OCI-LY7 (cell line): ENCODE results near the gene DENND1A. TPM values are rescaled to one million over a fixed set of nuclear protein-coding genes. Genes with fewer than 3 reads are reported as not detected.

Experiments used
- BruUV-seq: library from RNA; stranded (reverse); fragments of 400-500 nt; replicated peaks from 2 replicates; lab custom pipeline; 2021; lab: Mats Ljungman, UMichigan
- CTCF ChIA-PET: fragments of 300-600 bp; sonication (Branson Sonifier 250); formaldehyde crosslinking; loops from one replicate; lab custom pipeline; 2022; ENCODE audit warnings: antibody characterized with exemption; ENCODE audit not compliant: unreplicated experiment; lab: Charles Lee
- POLR2A ChIA-PET: fragments of 300-600 bp; sonication (Branson Sonifier 250); formaldehyde crosslinking; loops from one replicate; lab custom pipeline; 2022; ENCODE audit warnings: antibody characterized with exemption; lab: Charles Lee
- DNase-seq: peaks from one replicate; pipeline ENCODE4 v3.0.0-alpha.2; 2015; ENCODE audit warnings: low spot score
- H2AFZ ChIP-seq: fragments of 200-600 bp; sonication (generic), shearing (Covaris generic); 2 replicates; pipeline ENCODE4 v1.6.1; 2014; ENCODE audit warnings: mild to moderate bottlenecking, antibody characterized with exemption, low read length, moderate library complexity
- H3K27ac ChIP-seq: fragments of 200-600 bp; sonication (generic); 2 replicates; pipeline ENCODE4 v1.5.1; 2014; ENCODE audit warnings: mixed run types, low read depth, mild to moderate bottlenecking, moderate library complexity, low read length, inconsistent platforms; ENCODE audit not compliant: poor library complexity, severe bottlenecking
- H3K36me3 ChIP-seq: fragments of 200-600 bp; sonication (generic); 2 replicates; pipeline ENCODE4 v1.6.1; 2014; ENCODE audit warnings: mild to moderate bottlenecking, antibody characterized with exemption, low read length, moderate library complexity, mixed read lengths; ENCODE audit not compliant: insufficient read depth
- H3K4me1 ChIP-seq: fragments of 200-600 bp; sonication (generic); 2 replicates; pipeline ENCODE4 v1.5.1; 2014; ENCODE audit warnings: mild to moderate bottlenecking, low read length; ENCODE audit not compliant: insufficient read depth, poor library complexity, severe bottlenecking
- H3K4me2 ChIP-seq: fragments of 200-600 bp; sonication (generic); 2 replicates; pipeline ENCODE4 v1.6.1; 2014; ENCODE audit warnings: mild to moderate bottlenecking, low read length
- H3K4me3 ChIP-seq: fragments of 200-600 bp; sonication (generic); 2 replicates; pipeline ENCODE4 v1.5.1; 2014; ENCODE audit warnings: mild to moderate bottlenecking, low read depth, low read length; ENCODE audit not compliant: poor library complexity, severe bottlenecking
- H3K79me2 ChIP-seq: fragments of 200-600 bp; sonication (generic); 2 replicates; pipeline ENCODE4 v1.6.1; 2016; ENCODE audit warnings: low read depth, mild to moderate bottlenecking, low read length, moderate library complexity, mixed read lengths; ENCODE audit not compliant: insufficient read depth
- H3K9me2 ChIP-seq: fragments of 200-600 bp; sonication (generic); 2 replicates; pipeline ENCODE4 v1.6.1; 2016; ENCODE audit warnings: mild to moderate bottlenecking, low read length, mixed read lengths; ENCODE audit not compliant: insufficient read depth
- H3K9me3 ChIP-seq: fragments of 200-600 bp; sonication (generic); 2 replicates; pipeline ENCODE4 v1.6.1; 2014; ENCODE audit warnings: mild to moderate bottlenecking, mixed run types, low read length, mixed read lengths
- H4K20me1 ChIP-seq: fragments of 200-600 bp; sonication (generic); 2 replicates; pipeline ENCODE4 v1.6.1; 2014; ENCODE audit warnings: mild to moderate bottlenecking, antibody characterized with exemption, low read length, moderate library complexity, mixed read lengths; ENCODE audit not compliant: insufficient read depth
- EZH2phosphoT487 ChIP-seq: fragments of 200-600 bp; sonication (generic); IDR thresholded peaks from 2 replicates; pipeline ENCODE4 v1.6.1; 2018; ENCODE audit warnings: low read depth, borderline replicate concordance, mild to moderate bottlenecking, mixed run types, antibody characterized with exemption, low read length, moderate library complexity, mixed read lengths
- intact Hi-C: fragments of 100-400 bp; cut with micrococcal nuclease; formaldehyde crosslinking; loops from one replicate; pipeline ENCODE4 v1.10.0; 2022; ENCODE audit not compliant: unreplicated experiment
- total RNA-seq, 2 experiments: library from RNA; depleted of rRNA in 1 of 2; stranded (reverse); fragments of >200 nt in 1 of 2; shearing (Covaris generic) in 1 of 2; gene quantifications; 2 replicates each; pipeline ENCODE4 v1.2.3, GENCODE V29; 2014 to 2022
- TF ChIP-seq, protein P1 (sequence below): fragments of 200-600 bp; sonication (generic); conservative IDR thresholded peaks from 2 replicates; pipeline ENCODE4 v1.5.1; 2014; ENCODE audit warnings: mild to moderate bottlenecking, antibody characterized with exemption, low read length, moderate library complexity, mixed read lengths

Gene DENND1A
- total RNA-seq, 2 experiments from 2014 or later = 17.9 to 36.3 TPM

DNA sequence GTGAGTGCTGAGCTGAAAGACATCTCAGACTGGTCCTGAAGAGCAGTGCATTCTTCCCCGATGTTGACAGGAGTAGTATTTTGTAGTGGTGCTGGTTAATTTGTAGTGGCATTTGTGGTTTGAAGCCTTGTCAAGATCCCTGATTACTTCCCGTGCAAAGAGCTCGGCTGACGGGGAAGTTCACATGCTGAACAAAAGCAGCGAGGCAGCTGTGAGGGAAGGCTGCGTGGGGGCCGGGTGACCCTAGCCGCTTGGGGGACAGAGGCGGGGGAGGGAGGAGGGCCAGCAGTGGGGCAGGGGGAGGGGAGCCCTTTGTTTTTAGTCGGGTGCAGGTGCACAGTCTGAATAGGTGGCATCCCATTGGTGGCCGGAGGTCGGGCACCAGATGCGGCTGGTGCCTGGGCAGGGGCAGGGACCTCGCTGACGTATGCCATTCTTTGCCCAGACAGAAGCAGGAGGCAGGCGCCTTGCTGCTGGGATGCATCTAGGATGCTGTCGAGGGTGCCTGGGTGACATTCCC is 509.3 kb downstream of the DENND1A start:
- no TSS peak for BruUV-seq
- TF ChIP-seq, protein P1, sequence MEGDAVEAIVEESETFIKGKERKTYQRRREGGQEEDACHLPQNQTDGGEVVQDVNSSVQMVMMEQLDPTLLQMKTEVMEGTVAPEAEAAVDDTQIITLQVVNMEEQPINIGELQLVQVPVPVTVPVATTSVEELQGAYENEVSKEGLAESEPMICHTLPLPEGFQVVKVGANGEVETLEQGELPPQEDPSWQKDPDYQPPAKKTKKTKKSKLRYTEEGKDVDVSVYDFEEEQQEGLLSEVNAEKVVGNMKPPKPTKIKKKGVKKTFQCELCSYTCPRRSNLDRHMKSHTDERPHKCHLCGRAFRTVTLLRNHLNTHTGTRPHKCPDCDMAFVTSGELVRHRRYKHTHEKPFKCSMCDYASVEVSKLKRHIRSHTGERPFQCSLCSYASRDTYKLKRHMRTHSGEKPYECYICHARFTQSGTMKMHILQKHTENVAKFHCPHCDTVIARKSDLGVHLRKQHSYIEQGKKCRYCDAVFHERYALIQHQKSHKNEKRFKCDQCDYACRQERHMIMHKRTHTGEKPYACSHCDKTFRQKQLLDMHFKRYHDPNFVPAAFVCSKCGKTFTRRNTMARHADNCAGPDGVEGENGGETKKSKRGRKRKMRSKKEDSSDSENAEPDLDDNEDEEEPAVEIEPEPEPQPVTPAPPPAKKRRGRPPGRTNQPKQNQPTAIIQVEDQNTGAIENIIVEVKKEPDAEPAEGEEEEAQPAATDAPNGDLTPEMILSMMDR = no peak
- TF ChIP-seq EZH2phosphoT487 = no peak
- intact Hi-C loops = no loop called here
- Histone ChIP-seq H3K79me2 (no peaks in the 10 kb centered on the region), H3K4me2 (no peak overlapping the region), H3K36me3 (no peaks in the 10 kb centered on the region), H3K9me2 (no peaks in the 10 kb centered on the region), H3K4me3 (no peak overlapping the region), H4K20me1 (no peaks in the 10 kb centered on the region), H3K9me3 (no peaks in the 10 kb centered on the region), H2AFZ (no peak overlapping the region), H3K4me1 (no peaks in the 10 kb centered on the region), H3K27ac (no peak overlapping the region)
- ChIA-PET POLR2A (no interaction called here), CTCF (no interaction called here)
- DNase-seq = no peak

DNA sequence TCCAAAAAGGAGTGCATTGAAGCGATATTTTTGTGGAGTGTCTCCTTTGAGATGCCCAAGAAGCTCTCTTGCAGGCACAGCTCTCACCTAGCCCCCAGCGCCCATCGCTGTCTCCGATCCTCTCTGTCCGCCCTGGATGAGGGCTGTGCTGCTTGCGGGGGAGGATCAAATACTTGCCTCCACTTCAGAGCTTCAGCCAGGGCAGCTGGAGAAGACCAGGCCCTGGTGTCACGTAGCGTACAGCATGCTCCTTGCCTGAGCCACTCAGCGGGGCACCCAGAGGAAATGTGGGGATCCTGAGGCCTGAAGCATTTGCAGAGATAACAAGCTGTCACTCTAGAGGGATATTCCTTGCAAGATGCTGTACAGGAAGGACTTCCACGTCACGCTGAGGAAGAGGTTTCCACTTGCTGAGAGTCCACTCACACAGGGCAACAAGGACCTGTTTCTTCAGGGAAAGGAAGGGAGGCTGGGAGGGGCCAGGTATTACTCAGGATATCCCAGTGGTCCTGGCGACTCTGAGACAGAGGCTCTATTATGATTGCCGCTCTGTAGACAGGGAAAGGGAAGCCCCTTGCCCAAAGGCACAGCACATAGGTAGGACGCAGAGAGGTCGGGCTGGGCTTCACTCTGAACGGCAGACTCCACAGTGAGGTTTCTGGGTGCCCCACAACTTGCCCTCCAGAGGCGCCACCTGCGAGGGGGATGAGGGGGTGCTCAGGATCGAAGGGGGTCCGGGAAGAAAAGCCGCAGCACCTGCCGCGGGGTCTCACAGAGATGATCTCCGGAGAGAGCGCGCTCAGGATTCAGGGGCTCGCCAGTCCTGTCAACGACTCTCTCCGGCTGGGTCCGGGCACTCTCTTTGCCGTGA is 510.0 kb downstream of the DENND1A start:
- no TSS peak for BruUV-seq
- Histone ChIP-seq H3K27ac (no peak overlapping the region), H3K4me2 (no peak overlapping the region), H4K20me1 (no peaks in the 10 kb centered on the region), H3K4me3 (no peak overlapping the region), H2AFZ (no peak overlapping the region), H3K36me3 (no peaks in the 10 kb centered on the region), H3K4me1 (no peaks in the 10 kb centered on the region), H3K9me2 (no peaks in the 10 kb centered on the region), H3K9me3 (no peaks in the 10 kb centered on the region), H3K79me2 (no peaks in the 10 kb centered on the region)
- TF ChIP-seq, protein P1 = no peak
- no peak for TF ChIP-seq EZH2phosphoT487
- ChIA-PET POLR2A (no interaction called here), CTCF (no interaction called here)
- intact Hi-C loops = no loop called here
- DNase-seq = no peak

DNA sequence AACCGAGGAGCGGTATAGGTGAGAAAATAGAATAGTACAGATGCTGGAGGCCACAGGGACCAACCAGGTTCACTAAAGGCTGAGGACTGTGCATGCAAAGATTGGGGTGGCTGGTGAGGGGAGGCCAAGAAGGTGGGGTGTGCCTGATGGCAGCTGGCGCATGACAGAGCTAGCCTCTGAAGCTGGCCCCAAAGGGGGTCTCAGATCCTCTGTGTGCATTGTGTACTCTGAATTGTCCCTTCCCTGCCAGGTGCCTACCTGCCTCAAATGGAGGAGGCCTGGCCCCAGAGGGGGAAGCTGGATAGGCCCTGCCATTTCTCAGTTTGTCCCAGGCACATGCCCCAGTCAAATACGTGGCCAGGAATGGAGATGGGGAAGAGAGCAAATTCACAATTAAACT is 510.8 kb downstream of the DENND1A start:
- DNase-seq = no peak
- Histone ChIP-seq H2AFZ (no peak overlapping the region), H3K27ac (no peak overlapping the region), H3K4me3 (no peak overlapping the region), H4K20me1 (no peaks in the 10 kb centered on the region), H3K9me3 (no peaks in the 10 kb centered on the region), H3K9me2 (no peaks in the 10 kb centered on the region), H3K36me3 (no peaks in the 10 kb centered on the region), H3K79me2 (no peaks in the 10 kb centered on the region), H3K4me1 (no peaks in the 10 kb centered on the region), H3K4me2 (no peak overlapping the region)
- intact Hi-C loops = no loop called here
- POLR2A ChIA-PET = interaction anchor here (0.5 kb wide), 1 partner anchor 1038 kb away, joined by 3 read pairs; no protein-coding TSS in a partner anchor
- CTCF ChIA-PET = no interaction called here
- TF ChIP-seq EZH2phosphoT487 = no peak
- TF ChIP-seq, protein P1 = no peak
- BruUV-seq = no TSS peak
